GM18526 (cell line): ENCODE data around the gene LTA.

Experiments
- POLR2A ChIP-seq: IDR thresholded peaks from 3 replicates; pipeline ENCODE4 v1.6.1; 2011; ENCODE audit not compliant: insufficient read length; ENCODE audit errors: extremely low read depth

LTA gene

GRCh38 chr6:31587791-31588777, 16.0 kb downstream of the LTA start:
- TF ChIP-seq POLR2A = no peak

DNA sequence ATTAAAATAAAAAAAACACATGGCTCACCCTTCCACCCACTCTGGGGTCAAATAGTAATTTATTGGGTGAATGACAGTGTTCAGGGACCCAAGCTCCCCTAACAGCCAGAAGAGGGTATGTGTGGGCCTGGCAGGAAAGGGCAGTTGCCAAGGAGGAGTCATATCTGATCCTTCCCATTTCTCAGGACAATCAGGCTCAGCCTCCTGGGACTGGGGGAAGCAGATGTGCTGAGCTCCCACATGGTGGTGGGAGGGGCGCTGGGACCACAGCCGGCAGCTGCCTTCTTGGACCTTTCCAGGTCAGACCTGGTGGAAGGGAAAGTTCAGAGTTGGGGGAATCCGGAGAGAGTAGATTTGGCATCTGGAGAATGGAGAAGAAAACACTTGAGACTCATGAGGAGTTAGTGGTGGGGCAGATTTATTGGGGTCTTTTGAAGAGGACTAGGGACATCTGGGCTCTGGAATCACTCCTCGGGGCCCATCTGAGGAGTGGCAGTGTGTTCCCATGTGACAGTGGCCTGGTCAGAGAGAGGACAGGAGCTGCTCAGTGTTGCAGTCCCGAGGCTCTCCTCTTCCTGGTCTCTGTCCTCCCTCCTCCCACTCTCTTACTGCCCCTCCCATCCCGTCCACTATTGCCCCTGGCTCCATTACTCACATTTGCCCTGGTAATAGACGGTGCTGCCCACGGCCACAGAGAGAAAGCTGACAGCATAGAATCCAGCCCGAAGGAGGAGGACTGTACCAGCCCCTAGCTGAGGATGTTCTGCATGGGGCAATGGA, 17.0 kb downstream of the LTA start:
- no peak for TF ChIP-seq POLR2A

DNA sequence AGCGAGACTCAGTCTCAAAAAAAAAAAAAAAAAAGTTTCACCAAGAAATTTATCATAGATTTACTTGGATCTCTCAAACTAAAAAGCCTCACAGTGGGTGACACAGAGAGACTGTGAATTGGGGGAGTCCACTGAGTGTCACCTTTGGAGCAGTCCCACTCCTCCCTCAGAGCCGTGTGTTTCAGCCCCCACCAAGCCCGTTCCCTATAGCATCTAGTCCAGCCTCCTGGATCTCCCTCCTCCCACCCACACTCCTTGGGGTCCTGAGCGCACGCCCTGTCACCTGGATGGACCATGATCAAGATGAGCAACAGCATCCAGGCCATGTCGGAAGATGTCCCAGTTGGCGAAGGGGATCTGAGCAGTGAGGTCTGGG, 20.3 kb downstream of the LTA start:
- no peak for TF ChIP-seq POLR2A

- TF ChIP-seq POLR2A = no peak
Observed at GRCh38 chr6:31597006-31597405, 24.9 kb downstream of the LTA start.

DNA sequence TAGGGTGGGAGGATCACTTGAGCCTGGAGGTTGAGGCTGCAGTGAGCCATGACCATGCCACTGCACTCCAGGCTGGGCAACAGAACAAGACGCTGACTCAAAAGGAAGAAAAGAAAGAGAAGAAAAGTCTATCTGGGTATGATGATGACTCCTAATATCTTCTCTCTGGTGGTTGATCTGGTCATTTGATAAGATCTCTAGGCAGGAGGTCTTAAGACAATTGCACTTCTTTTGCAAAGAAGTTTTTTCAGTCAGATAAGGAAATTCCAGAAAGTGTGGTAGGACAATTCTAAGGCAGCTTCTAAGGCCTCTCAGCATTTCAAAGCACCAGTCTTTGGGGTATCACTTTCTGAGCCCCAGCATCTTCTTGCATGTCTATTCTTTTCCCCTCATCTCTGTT, 35.2 kb downstream of the LTA start:
- no peak for TF ChIP-seq POLR2A

- TF ChIP-seq POLR2A = no peak
Observed at GRCh38 chr6:31609519-31610406, 37.7 kb downstream of the LTA start.

DNA sequence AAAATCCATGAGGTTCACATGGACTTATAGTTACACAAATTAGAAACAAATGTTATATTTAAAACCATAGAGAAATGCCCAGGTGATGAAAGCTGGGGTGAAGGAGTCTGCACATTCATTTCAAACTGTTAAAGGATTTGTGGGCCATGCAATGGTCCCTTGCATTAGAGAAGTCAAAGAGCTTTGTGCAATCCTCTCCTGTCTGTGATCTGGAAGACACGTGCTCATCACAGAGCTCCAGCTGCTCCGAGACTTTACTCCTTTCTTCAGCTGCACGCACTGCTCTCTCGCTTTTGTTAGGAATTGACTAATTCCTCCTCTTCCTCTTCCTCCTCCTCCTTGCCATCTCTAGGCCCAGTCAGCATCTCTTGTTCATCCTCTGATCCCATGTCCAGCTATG, 38.9 kb downstream of the LTA start:
- no peak for TF ChIP-seq POLR2A

- TF ChIP-seq POLR2A = no peak
Observed at GRCh38 chr6:31614075-31614619, 42.1 kb downstream of the LTA start.

GRCh38 chr6:31614684-31615578, 42.8 kb downstream of the LTA start, which contains the start of gene AIF1:
Gene AIF1 (plus strand): TSS chr6:31615234. CDS start chr6:31615330, 96 bp downstream.
- no peak for TF ChIP-seq POLR2A

DNA sequence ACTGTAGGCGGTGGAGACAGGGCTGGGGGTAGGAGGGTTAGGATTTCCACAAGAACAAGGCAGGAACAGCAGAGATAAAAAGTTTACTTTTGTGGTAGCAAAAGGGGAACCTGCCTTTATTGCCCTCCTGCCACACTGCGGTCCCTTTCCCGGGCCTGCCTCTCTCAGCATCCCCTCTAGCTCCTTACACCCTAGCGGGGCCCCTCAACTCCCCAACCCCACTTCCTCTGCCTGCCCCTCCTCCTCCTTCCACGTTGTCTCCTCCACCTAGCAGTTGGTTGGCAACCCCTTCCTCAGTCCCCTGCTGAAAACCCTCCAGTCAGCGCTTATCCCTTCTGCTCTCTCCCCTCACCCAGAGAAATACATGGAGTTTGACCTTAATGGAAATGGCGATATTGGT, 43.7 kb downstream of the LTA start:
- TF ChIP-seq POLR2A = no peak

- no peak for TF ChIP-seq POLR2A
Observed at GRCh38 chr6:31617010-31617409, 44.9 kb downstream of the LTA start.

GRCh38 chr6:31619805-31620585, 47.9 kb downstream of the LTA start:
- peak; percentile 93 for TF ChIP-seq POLR2A
